ENCODE data around the gene BEND5.

BEND5 gene

GRCh38 chr1:48718116-48718630 is 58.5 kb downstream of the BEND5 start:
- DNase-seq: no peak

GRCh38 chr1:48717082-48717481 is 59.6 kb downstream of the BEND5 start:
- no peak for DNase-seq

DNA sequence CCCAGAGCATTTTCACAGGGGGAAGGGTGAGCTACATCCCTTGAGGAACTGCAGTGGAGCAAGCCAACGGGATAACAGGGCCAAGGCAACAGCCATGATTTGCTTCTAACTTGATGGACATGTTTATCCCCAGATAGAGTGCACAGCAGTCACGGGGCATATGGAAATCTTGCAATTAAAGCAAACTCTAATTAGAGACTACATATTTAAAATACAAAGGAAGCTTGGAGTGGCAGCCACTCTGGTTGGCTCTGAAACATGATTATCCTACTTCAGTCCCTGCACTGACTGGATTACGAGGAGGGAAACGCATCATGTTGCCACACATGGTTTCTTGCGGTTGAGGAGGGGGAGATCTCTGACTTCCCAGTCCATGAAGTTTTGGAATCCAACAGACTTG is 60.8 kb downstream of the BEND5 start:
- no peak for DNase-seq

- no peak for DNase-seq
These were observed 65.8 kb downstream of the BEND5 start for GRCh38 chr1:48710915-48711314.

DNA sequence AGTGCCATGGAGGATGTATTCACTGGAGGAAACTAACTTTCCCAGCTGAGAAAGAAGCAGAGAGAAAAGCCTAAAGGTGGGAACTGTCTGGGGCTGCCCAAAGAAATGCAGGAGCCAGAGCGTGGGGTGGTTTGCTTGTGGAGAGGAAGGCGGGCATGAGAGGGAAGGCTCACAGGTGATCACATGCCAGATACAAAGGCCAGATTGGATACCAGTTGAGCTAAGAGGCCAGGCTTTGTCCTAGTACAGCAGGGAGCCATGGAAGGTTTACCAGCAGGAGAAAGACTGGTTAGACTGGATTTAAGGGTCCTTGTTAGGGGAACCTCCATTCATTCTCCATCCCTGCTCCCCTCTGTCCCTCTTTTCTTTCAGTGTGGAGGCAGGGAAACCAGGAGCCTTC is 66.4 kb downstream of the BEND5 start:
- no peak for DNase-seq

DNA sequence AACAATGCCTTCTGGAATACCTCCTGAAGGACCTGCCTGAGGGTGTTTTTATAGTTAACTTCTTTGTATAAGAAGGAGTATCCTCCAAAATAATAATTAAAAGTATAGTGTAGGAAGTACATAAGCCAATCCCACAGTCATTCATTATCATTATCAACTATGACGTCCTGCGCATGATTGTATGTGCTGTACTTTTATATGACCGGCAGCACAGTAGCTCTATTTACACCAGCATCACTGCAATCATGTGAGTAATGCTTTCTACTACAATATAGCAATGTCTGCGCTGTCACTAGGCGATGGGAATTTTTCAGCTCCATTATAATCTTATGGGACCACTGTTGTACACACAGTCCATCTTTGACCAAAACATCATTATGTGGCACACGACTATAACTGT is 72.0 kb downstream of the BEND5 start:
- DNase-seq: no peak

DNA sequence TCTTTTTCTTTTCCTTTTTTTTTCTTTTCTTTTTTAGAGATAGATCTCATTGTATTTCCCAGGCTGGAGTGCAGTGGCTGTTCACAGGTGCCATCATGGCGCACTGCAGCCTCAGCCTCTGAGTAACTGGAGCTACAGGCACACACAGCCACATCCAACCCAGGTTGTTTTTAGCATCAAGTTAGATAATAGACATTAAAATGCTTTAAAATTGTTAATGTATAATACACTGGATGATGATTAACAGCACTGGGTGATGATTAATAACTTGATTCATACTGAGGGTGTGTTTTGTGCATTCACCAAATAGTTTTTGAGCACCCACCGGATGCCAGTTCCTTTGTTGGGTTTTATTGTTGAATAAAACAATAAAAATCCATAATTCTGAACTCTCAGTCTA is 75.2 kb downstream of the BEND5 start:
- no peak for DNase-seq

DNA sequence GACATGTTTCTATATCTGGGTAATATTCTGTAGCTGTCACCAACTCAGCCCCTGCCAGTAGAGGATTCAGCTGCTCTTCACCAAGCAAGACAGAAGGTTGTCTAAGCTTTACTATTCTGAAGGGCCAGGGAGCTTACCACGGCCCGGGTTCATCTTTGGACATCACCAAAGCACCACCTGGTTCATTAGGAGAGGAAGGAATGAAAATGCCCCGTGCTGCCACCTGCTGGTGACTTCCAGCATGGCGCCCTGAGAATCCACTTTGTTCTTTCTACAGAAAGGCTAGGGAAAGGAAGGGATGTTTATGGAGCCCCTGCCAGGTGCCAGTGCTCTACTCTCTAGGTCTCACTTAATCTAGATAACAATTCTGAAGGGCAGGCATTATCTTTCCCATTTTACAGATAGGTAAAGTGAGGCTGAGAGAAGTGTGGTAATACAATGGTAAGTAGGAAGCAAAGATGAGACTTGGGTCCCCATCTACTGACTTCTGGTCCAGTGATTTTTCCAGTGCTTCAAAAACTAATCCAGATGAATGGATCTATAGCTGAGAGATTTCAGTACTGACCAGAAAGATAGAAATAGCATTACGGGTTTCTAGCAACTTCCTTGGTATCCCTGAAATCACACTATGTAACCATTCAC is 79.5 kb downstream of the BEND5 start:
- DNase-seq: peak; percentile 9

DNA sequence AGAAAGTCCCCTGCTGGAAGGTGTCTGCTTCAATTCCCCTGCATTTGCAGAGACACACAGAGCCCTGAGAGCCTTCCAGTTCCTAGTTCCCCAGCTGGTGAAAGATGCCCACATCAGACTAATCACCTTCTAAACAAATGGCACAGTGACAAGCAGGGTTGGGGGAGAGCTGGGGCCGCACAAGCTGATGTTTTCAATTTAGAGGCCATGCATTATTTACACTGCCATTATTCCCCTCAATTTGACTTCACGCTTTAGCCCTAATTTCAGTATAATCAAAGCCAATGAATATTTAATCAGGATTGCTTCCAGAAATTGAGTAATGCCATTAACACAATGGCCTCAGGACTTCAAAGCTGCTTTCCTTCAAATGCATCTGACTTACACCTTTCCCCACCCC is 81.5 kb downstream of the BEND5 start:
- no peak for DNase-seq

GRCh38 chr1:48693674-48694320 is 82.9 kb downstream of the BEND5 start:
- DNase-seq: no peak

GRCh38 chr1:48693180-48693579 is 83.5 kb downstream of the BEND5 start:
- DNase-seq: no peak

DNA sequence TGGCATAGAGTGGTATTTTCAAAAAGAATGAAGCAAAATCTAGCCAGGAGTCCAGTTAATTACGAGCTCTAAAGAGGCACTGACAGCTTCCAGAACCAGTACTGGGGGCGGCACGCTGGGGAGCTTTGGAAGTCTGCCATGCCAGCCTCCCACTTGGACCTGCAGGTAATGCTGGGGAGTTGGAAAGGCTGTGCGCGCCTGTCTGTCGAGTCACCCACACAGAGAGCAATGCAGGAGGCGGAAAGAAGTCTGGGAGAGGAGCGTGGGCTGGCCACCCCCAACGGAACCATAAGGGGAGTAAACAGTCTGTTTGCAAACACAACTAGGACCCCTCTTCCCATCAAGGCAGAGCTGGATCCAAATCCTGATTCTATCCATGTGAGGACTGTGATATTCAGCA is 84.5 kb downstream of the BEND5 start:
- no peak for DNase-seq

GRCh38 chr1:48691429-48692001 is 85.2 kb downstream of the BEND5 start:
- no peak for DNase-seq

DNA sequence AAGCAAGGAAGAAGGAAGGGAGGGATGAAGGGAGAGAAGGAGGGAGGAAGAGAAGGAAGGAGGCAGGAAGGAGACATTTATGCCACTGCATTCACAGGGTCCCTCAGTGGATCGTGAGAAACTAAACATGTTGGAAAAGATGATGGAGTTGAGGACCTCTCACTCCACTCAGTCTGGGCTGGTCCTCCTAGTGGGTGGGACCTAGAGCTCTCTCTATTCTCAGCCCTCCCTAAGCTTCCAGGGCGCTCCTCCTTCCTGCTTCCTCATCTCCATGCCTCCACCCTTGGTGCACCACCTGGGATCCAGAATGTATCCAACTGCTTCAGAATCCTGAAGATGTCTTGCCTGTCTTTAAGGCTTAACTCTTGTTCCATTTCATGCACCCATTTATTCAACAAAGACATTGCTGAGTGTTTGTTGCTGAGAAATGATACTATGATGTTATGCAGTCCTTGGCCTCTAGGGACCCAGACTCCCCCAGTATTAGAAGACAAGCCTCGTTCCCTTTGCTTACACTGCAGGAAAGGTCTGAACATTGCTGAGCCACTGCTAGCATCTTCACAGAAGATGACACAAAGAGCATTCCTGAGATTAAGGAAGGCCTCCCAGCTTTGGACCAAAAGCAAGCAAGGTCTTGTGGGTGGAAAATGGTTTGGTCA is 88.5 kb downstream of the BEND5 start:
- no peak for DNase-seq

- DNase-seq: no peak
These were observed 89.2 kb downstream of the BEND5 start for GRCh38 chr1:48687282-48688045.

DNA sequence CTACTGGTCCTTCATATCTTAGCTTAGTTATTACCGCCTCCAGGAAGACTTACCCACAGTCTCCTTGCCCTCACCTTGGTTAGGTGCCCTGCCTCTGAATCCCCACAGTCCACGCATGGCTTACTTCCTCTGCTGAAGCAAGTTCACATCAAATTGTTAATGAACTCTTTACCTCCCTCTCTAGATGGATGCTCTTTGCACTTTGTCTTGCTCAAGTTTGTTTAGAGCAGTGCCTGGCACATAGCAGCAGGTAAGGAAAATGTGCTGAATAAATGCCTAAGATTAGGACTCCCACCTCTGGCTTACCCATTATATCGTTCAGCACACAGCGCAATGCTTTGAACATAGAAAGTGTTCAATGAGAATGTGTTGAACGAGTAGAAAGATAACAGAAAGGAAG is 90.5 kb downstream of the BEND5 start:
- no peak for DNase-seq

DNA sequence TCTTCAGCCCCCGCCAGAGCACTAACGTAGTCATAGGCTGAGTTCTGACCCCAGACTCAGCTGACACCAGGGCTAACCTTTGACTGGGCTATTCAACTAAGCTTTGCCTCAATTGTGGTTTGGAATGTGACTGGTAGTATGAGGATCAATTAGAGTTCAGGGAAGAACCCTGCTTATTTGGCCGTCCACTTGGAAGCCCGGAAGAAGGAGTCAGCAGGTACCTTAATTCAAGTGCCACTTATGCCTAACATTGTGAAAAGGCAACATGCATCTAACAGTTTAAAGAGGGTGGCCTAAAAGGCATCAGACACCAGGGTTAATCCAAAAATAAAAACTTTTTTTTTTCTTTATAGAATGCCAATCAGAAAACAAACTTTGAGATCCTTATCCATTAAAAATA is 92.3 kb downstream of the BEND5 start:
- no peak for DNase-seq

DNA sequence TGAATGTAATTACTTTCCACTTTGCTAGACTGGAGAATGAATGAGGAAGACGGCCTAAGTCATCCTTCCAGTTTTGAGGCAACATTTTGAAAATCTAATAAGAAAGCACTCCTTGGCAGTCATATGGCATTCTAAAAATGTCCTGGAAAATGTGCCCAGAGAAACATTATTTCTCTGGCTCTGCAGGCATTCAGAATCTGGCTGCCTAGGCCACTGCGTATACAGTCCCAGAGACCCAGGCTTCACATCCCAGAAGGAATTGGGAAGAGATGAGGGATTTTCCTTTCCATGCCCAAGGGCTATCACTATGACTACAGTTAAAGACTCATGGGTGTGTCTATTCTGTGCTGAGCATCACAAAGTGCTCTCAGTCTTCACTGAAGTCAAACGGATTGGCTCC is 92.9 kb downstream of the BEND5 start:
- DNase-seq: no peak

DNA sequence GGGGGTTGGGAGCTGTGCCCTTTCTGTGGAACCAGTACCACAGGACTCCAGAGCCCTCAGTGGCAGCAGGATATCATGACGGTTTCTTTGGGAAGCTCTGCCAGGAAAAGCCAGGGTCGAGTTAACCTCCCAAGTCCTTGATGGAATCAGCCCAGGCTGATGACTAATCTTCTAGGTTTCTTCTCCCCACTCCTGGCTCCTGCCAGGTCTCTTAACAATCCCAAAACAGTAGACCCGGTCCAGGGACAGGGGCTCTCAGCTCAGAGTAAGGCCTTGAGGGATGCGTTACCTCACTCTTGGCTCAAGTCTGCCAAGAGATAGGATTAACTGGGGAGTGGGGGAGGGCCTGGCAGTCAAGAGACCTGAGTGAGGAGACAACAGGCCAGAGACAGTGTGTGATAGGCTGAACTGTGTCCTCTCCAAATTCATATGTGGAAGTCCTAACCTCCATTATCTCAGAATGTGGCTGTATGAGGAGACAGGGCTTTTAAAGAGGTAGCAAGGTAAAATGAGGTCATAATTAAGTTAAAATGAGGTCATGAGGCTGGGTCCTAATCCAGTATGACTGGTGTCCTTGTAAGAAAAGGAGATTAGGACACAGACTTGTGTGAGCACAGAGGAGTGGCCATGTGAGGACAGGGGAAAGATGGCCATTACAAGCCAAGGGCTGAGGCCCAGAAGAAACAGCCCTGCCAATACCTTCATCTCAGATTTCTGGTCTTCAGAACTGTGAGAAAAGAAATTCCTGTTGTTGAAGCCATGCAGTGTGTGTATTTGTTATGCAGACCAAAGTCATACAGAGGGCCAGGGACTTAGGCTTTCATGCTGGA is 95.0 kb downstream of the BEND5 start:
- DNase-seq: no peak

DNA sequence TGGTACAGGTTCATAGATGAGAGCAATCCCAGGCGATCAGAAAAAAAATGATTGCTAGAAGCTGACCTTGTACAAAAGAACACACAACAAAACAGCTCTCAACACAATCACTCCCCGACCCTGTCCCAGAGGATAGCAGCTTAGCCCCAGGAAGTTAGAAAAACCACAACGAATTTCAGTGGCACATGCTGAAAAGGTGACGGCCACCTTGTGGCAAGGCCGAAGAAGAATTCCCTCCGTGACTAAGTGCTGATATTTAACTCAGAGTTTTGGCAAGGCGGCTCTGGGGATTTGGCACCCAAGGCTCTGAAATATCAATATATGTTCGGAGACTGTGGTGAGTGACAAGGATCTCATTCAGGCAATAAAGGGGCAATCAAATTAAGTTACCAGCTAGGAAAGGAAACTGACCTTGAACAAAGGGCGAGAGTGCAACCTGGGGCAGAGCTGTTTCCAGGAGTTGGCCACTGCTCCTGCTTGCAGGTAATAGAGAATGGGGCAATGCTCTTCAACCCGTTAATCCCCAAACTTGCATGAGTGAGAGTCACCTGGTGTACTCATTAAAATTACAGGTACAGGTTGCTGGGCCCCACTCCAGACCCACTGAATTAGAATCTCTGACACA is 96.2 kb downstream of the BEND5 start:
- DNase-seq: no peak

GRCh38 chr1:48679859-48680258 is 96.8 kb downstream of the BEND5 start:
- DNase-seq: no peak

Data from GDM1 (cell line).